Measurements from ENCODE around the gene RFX1. TPM values are rescaled to one million over a fixed set of nuclear protein-coding genes. Genes with fewer than 3 reads are reported as not detected.

RFX1 gene
- total and polyA plus RNA-seq, 2 of the 13 experiments (the other 11 are each of a cell fraction or from before 2014, with no cell fraction given) = 1.1 to 1.3 TPM

GRCh38 chr19:13952154-13952930, 53.8 kb downstream of the RFX1 start, which contains the start of gene DCAF15 (continued):
- TF ChIP-seq TRIM22 (IDR thresholded peaks at IDR 0.05) = no peak
- peak; percentile 25; the same call in 1 of the 2 replicates for TF ChIP-seq NFKBIZ (CRISPR knock-in tag; IDR thresholded peaks at IDR 0.05)
- no peak for TF ChIP-seq BRCA1 (CRISPR knock-in tag; IDR thresholded peaks at IDR 0.05)
- TF ChIP-seq YY1 (IDR thresholded peaks at IDR 0.05; ENCODE audit: insufficient read depth, insufficient replicate concordance, low read depth, low read length) = peak; percentile 95
- TF ChIP-seq CBX1 (IDR thresholded peaks at IDR 0.05; ENCODE audit: low read depth) = peak; percentile 28
- 0 out of 2 replicates have a peak, but pooled peaks have one; percentile 23 for TF ChIP-seq MIER3 (CRISPR knock-in tag; IDR thresholded peaks at IDR 0.05; ENCODE audit: borderline replicate concordance)
- TF ChIP-seq ZNF382 (CRISPR knock-in tag; IDR thresholded peaks at IDR 0.05; ENCODE audit: borderline replicate concordance) = no peak
- TF ChIP-seq POLR2G (IDR thresholded peaks at IDR 0.05; ENCODE audit: low read depth, low read length) = peak; percentile 79
- TF ChIP-seq ELF3 (CRISPR knock-in tag; IDR thresholded peaks at IDR 0.05) = peak; percentile 6; the same call in 1 of the 2 replicates
- TF ChIP-seq SP2 (CRISPR knock-in tag; IDR thresholded peaks at IDR 0.05) = peak; percentile 100
- peak; percentile 59 for TF ChIP-seq ZNF501 (CRISPR knock-in tag; IDR thresholded peaks at IDR 0.05)
- TF ChIP-seq BCL6 (CRISPR knock-in tag; IDR thresholded peaks at IDR 0.05) = no peak
- TF ChIP-seq ZNF710 (CRISPR knock-in tag; IDR thresholded peaks at IDR 0.05; ENCODE audit: borderline replicate concordance) = no peak
- TF ChIP-seq CTCF (CRISPR knock-in tag; IDR thresholded peaks at IDR 0.05) = no peak
- peak; percentile 56; the same call in 1 of the 2 replicates for TF ChIP-seq KDM2A (CRISPR knock-in tag; IDR thresholded peaks at IDR 0.05; ENCODE audit: borderline replicate concordance, low read depth)
- peak; percentile 94 for TF ChIP-seq CREB1 (IDR thresholded peaks at IDR 0.05)
- peak; percentile 94 for TF ChIP-seq CREB1 (CRISPR knock-in tag; IDR thresholded peaks at IDR 0.05)
- 0 out of 2 replicates have a peak, but pooled peaks have one; percentile 36 for TF ChIP-seq HOXA5 (CRISPR knock-in tag; IDR thresholded peaks at IDR 0.05)
- TF ChIP-seq ZMYM4 (CRISPR knock-in tag; IDR thresholded peaks at IDR 0.05) = peak; percentile 30; the same call in 1 of the 2 replicates
- peak; percentile 87 for TF ChIP-seq ZNF276 (CRISPR knock-in tag; IDR thresholded peaks at IDR 0.05; ENCODE audit: low read depth)
- TF ChIP-seq SOX6 (IDR thresholded peaks at IDR 0.05) = no peak
- TF ChIP-seq SOX6 (CRISPR knock-in tag; IDR thresholded peaks at IDR 0.05) = 0 out of 2 replicates have a peak, but pooled peaks have one; percentile 20
- 0 out of 2 replicates have a peak, but pooled peaks have one; percentile 23 for TF ChIP-seq HDAC2 (CRISPR knock-in tag; IDR thresholded peaks at IDR 0.05)
- TF ChIP-seq PHF8 (CRISPR knock-in tag; IDR thresholded peaks at IDR 0.05) = peak; percentile 89
- peak; percentile 49; the same call in 1 of the 2 replicates for TF ChIP-seq ERF (CRISPR knock-in tag; IDR thresholded peaks at IDR 0.05)
